ENCODE results near the gene KLF3.
A peak's percentile ranks its signal among the peaks of the same experiment; 100 is the strongest.

DNA sequence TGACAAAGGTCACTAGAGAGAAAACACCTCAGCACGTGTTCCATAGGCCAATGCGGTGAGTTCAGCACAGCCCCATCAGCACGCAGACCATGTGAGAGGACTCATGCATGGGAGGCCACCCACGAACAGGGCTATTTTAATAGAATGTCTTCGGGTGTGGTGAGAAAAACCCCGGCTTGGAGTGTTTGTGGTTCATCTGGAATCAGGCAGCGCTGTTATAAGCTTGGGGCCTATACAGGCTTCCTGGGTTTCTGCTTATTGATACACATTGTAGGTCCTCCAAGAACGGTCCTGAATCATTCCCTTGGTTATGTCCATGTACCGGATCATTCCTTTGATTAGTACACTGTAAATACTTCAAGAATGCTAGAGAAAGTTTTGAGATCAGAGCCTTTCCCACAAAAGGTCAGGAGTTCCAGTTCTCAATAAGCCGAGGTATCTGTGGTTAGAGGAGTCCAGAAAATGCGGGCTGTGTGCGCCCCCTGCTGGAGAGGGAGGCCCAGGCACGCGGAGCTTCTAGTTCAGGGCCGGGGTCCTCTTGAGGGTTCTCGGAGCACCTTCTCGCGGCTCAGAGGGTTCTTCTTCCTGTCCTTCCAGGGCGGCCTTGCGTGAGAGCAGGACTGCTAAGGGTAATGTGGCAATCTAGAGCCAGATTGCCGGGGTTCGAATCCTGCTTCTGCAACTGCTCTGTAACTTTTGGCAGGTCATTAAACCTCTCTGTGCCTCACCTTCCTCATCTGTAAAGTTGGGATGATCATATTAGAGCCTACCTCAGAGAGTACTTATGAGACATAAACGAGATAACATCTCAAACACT is 67.0 kb downstream of the KLF3 start:
- TF ChIP-seq CTCF (IDR thresholded peaks at IDR 0.05) (peak; percentile 93), ZNF396 (CRISPR knock-in tag; IDR thresholded peaks at IDR 0.05; ENCODE audit: borderline replicate concordance) (no peak)
- TF ChIP-seq, protein P1, sequence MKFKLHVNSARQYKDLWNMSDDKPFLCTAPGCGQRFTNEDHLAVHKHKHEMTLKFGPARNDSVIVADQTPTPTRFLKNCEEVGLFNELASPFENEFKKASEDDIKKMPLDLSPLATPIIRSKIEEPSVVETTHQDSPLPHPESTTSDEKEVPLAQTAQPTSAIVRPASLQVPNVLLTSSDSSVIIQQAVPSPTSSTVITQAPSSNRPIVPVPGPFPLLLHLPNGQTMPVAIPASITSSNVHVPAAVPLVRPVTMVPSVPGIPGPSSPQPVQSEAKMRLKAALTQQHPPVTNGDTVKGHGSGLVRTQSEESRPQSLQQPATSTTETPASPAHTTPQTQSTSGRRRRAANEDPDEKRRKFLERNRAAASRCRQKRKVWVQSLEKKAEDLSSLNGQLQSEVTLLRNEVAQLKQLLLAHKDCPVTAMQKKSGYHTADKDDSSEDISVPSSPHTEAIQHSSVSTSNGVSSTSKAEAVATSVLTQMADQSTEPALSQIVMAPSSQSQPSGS (CRISPR knock-in tag; IDR thresholded peaks at IDR 0.05; ENCODE audit: borderline replicate concordance, low read depth) = no peak

All from WTC11 (cell line).